GM12874 (cell line): ENCODE data around the gene IPO4.

Experiments used
- TF ChIP-seq, protein P1 (sequence below): IDR thresholded peaks from 2 replicates; pipeline ENCODE4 v1.5.1; 2011; ENCODE audit warnings: low read depth, mild to moderate bottlenecking, control low read depth, low read length, moderate library complexity; ENCODE audit not compliant: insufficient read depth

The IPO4 gene

DNA sequence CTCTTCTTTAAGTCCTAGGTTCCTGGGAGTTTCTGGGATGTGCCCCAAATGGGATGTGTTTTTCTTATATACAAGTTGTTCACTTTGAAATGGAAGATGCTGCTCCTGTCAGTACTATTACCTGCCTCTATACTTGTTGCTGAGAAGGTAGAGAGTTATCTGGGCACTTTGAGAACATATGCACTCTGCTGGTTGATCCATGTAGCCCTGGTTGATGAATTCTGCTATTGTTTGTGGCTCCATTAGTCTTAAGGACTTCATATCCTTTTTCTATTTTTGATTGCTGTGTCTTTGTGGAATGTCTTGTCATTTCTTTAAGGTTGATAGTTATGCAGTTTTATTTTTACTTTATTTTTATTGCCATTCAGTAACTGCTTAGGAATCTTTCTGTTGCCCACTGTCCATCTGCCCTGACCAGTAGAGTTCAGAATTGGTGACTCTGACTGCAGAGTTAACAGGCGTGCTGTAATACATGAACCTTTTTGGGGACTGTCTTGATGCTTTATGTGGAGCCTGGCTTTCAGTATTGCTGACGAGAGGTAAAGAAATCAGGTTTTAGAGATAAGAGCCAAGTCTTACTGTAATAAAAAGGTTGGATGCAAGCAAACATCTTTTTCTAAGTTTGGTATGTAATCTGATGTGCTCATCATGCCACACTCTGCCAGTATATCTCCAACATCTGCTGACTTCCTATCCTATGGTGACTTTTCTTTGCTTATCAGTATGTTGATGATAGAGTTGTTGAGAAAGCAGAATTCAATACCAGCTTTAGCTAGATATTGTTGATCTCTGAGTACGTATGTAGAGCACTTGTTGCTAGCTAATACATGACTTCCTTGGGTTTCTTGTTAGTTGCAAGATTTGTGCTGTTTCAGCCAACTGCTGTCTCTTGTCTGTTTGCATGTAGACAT is 45.7 kb upstream of the IPO4 start:
- TF ChIP-seq, protein P1, sequence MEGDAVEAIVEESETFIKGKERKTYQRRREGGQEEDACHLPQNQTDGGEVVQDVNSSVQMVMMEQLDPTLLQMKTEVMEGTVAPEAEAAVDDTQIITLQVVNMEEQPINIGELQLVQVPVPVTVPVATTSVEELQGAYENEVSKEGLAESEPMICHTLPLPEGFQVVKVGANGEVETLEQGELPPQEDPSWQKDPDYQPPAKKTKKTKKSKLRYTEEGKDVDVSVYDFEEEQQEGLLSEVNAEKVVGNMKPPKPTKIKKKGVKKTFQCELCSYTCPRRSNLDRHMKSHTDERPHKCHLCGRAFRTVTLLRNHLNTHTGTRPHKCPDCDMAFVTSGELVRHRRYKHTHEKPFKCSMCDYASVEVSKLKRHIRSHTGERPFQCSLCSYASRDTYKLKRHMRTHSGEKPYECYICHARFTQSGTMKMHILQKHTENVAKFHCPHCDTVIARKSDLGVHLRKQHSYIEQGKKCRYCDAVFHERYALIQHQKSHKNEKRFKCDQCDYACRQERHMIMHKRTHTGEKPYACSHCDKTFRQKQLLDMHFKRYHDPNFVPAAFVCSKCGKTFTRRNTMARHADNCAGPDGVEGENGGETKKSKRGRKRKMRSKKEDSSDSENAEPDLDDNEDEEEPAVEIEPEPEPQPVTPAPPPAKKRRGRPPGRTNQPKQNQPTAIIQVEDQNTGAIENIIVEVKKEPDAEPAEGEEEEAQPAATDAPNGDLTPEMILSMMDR = no peak

DNA sequence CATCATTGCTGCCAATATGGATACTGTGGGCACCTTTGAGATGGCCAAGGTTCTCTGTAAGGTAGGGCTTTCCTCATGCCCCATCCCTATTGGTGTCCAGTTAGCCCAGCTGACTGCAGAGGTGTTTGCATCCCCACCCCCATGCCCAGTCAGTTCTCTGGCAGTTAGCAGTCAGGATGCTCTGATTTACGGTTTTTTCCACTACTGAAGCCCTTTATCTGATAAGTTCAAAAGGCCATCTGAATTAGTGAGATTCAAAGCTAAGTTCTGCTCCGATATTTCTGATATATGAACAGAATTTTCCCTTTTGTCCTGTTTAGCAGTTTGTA is 44.9 kb upstream of the IPO4 start:
- TF ChIP-seq, protein P1 = no peak

DNA sequence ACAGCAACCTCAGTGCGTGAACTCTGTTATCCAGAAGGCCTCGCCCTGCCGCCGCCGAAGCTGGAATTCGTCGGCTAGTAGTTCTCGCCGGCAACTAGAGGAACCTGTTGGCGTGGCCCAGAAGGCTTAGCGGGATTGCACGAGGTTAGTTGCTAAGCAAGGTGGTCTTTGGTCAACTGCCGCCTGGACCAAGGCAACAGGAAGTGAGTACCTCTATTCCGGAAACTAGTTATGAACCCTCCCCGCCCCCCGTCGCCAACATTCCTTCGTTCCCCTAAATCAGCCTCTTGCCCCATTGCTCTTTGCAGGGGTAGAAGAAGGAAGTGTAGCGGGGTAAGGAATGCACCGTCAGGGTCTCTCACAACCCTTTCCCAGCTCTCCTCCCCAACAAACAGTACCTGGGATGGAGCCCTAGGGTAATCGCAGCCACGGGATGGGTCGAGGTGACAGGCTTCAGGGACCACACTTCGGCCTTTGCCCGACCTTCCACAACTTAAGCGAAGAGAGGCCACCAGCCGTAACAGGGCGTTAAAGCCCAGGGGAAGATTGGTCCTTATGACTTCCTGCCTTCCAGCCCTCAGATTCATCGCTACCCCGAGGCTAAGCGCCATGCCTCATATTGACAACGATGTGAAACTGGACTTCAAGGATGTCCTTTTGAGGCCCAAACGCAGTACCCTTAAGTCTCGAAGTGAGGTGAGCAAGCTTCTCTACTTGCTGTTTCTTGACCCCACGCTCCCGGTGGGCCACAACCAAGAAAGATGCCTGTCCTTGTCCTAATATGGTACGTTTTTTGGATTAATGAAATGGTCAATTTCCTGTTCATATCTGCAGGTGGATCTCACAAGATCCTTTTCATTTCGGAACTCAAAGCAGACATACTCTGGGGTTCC is 44.3 kb upstream of the IPO4 start, which contains the start of gene GMPR2:
GMPR2 (plus strand) TSS at position 285 of the 893 bp plus-strand sequence; CDS start at position 610, 325 bp downstream.
- TF ChIP-seq, protein P1 = no peak

- TF ChIP-seq, protein P1 = no peak
These were observed 43.6 kb upstream of the IPO4 start, which contains the start of gene NEDD8 for GRCh38 chr14:24232121-24232644. Gene NEDD8, minus strand, starts transcription at chr14:24232367. Its CDS starts 100 bp downstream, at chr14:24232267.

DNA sequence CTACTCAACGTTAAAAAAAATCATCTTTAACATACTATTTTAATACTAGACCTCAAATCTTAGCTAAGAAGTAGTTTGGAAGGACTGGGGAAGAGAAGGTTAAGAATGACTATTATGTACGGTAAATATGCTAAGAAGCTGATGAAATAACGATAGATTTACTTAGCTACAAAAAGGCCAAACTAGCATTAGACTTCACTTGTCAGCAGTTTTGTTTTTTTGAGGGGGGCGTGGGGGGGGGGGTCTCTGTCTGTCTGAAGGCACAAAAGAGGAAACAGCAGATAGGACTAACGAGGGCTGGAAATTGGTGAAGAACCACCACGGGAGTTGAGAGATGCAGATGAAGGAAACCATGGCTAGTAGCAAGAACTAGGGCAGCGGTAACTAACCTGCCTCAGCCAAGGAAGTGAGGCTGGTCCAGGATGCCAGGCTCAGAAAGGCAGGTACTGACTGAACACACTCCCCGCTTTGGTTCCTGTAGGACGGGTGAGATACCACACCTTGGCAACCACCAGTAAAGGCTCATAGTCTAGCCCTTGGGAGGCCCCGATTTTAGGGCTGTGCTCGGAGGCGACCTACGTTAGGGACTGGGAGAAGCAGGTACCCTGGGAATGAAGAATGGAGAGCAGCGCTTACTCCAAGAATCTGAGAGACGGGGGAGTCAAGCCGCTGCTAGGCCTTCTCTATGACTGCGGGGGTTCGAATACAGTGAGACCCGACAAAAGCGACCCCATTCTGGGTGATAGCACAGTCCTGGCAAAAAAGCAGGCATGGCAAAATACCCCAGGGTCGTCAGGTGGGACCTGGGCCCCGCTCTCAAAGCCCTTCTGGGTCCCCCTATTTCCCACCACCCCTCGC is 42.9 kb upstream of the IPO4 start:
- TF ChIP-seq, protein P1 = no peak

- TF ChIP-seq, protein P1 = no peak
These were observed 40.3 kb upstream of the IPO4 start for GRCh38 chr14:24228902-24229301.
